Stimulated activated CD4-positive, alpha-beta T cell treated with anti-CD3 and anti-CD28 coated beads, Interleukin-12 subunit alpha, Interleukin-12 subunit beta, amount 100 ng/mL, for 48 hours (primary cell): ENCODE measurements around the gene FOSL2.

Experiments
- DNase-seq, 3 donors: peaks; one replicate each; pipeline ENCODE4 v3.0.0-alpha.2; 2020; ENCODE audit warnings: low read depth in 2 of 3, low spot score in 1 of 3

Gene FOSL2

GRCh38 chr2:28411166-28411755, 18.6 kb downstream of the FOSL2 start:
- DNase-seq, result no peak

DNA sequence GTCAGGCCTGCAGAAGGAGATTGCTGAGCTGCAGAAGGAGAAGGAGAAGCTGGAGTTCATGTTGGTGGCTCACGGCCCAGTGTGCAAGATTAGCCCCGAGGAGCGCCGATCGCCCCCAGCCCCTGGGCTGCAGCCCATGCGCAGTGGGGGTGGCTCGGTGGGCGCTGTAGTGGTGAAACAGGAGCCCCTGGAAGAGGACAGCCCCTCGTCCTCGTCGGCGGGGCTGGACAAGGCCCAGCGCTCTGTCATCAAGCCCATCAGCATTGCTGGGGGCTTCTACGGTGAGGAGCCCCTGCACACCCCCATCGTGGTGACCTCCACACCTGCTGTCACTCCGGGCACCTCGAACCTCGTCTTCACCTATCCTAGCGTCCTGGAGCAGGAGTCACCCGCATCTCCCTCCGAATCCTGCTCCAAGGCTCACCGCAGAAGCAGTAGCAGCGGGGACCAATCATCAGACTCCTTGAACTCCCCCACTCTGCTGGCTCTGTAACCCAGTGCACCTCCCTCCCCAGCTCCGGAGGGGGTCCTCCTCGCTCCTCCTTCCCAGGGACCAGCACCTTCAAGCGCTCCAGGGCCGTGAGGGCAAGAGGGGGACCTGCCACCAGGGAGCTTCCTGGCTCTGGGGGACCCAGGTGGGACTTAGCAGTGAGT, 19.4 kb downstream of the FOSL2 start:
- no peak for DNase-seq

- no peak for DNase-seq
Measured at GRCh38 chr2:28412625-28413151, 20.0 kb downstream of the FOSL2 start.

GRCh38 chr2:28413152-28413898, 20.7 kb downstream of the FOSL2 start:
- no peak for DNase-seq

DNA sequence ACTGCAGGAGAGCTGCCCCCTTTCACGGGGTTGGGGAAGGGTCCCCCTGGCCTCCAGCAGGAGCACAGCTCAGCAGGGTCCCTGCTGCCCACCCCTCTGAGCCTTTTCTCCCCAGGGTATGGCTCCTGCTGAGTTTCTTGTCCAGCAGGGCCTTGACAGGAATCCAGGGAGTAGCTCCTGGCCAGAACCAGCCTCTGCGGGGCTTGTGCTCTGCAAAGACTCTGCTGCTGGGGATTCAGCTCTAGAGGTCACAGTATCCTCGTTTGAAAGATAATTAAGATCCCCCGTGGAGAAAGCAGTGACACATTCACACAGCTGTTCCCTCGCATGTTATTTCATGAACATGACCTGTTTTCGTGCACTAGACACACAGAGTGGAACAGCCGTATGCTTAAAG, 21.2 kb downstream of the FOSL2 start:
- no peak for DNase-seq

DNA sequence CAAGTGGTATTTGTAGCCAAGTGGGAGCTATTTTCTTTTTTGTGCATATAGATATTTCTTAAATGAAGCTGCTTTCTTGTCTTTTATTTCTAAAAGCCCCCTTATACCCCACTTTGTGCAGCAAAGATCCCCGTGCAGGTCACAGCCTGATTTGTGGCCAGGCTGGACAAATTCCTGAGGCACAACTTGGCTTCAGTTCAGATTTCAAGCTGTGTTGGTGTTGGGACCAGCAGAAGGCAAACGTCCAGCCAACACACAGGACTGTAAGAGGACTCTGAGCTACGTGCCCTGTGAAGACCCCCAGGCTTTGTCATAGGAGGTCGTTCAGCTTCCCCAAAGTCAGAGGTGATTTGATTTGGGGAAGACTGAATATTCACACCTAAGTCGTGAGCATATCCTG, 21.9 kb downstream of the FOSL2 start:
- no peak for DNase-seq

GRCh38 chr2:28415010-28415409, 22.4 kb downstream of the FOSL2 start:
- DNase-seq, result no peak

DNA sequence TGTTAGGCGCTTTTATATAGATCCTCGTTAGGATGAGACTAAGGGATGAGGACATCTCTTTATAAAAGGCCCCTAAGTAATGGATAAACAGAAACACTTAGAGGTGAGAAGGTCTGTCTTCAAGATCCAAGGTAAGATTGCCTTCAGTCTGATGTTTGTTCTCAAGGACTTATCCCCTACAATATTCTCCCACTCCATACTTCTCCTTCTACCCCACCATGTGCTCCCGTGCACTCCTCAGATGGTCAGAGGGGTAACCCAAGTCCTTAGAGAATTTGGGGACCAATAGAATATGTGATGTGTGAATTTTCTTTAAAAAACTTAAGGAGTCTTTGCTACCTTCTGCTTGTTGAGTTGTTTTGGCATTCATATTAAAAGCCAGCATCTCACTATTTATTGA, 23.1 kb downstream of the FOSL2 start:
- no peak for DNase-seq

- DNase-seq, result no peak
Measured at GRCh38 chr2:28419003-28419402, 26.3 kb downstream of the FOSL2 start.

GRCh38 chr2:28419443-28420270, 27.0 kb downstream of the FOSL2 start:
- no peak for DNase-seq

DNA sequence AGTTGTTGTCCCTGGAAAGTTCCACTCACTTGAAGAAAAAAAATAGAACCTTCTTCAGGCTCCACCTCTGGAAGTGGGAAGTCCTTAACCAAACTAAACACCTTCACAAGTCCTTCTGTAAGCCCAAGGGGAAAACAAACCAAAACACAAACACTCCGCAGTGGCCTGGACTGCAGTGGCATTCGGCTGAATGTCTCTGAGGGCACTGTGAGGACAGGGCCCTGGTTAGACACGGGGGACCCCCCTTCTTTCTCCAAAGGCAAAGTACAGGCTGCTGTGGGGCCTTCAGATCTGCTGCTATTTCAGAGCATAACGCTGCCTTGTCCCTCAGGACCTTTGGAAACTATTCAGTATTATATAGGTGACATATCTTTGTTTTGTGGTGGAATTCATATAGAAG, 28.1 kb downstream of the FOSL2 start:
- no peak for DNase-seq

GRCh38 chr2:28422908-28423741, 30.5 kb downstream of the FOSL2 start:
- DNase-seq, result no peak

GRCh38 chr2:28423856-28424605, 31.4 kb downstream of the FOSL2 start:
- no peak for DNase-seq

DNA sequence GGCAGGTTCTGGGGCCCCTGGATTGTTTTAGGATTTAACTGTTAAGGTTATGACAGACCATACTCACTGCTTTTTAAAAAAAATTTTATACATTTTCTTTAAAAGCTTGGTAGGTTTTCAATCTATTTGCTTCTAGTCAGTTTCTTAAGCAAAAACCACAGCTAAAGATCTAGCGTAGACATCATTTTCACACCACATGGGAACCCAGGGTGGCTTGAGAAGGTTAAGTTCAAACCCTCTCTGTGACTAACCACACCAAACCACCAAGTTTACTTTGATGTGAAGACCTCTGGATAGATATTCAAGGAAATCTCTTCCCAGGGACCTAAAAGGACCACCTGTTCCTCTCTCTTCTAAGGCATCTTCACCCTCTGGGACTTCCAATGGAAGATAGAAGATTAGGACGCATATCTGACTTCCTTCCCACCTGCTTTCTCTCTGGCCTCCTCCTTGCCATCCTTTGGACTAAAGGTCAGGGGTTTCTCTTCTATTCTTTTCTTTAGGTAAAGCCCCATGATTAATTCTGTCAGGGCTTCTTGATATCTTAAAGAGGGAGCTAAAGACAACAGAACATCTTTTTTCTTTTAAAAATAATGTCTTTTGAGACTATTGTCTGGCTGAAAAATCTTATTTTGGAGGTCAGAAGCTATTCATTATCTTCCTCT, 32.3 kb downstream of the FOSL2 start:
- DNase-seq, result no peak

DNA sequence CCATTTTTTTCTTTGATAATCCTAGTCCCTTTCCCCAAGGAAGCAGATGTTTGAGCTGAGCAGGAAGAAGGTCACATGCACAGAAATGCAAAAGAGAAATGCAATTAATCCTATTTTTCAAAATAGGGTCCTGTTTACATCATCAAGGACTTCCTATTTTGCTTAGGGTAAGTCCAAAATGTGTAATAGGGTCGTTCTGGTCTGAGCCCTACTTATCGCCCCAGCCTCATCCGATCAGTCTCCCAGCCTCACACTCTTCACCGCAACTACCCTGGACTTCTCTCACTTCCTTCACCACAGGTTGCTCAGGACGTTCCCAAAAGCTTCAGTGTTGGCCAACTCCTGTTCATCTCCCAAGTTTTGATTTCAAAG, 32.8 kb downstream of the FOSL2 start:
- no peak for DNase-seq

GRCh38 chr2:28427741-28428415, 35.2 kb downstream of the FOSL2 start:
- no peak for DNase-seq

- DNase-seq, result no peak
Measured at GRCh38 chr2:28428486-28428885, 35.8 kb downstream of the FOSL2 start.

GRCh38 chr2:28429636-28430376, 37.1 kb downstream of the FOSL2 start:
- no peak for DNase-seq
